A549 (cell line): Measurements from ENCODE around the gene FARP2. TPM values are rescaled to one million over a fixed set of nuclear protein-coding genes. Genes with fewer than 3 reads are reported as not detected.

Source experiments
- ATAC-seq, 2 experiments: fragments of 200-7000 bp in 1 of 2; fragments of >200 bp in 1 of 2; cut with Nextera tagmentation in 1 of 2; cut with Tn5 transposase in 1 of 2; 3 replicates each; pipeline versions ENCODE4 v1.8.0 to v1.9.1; 2018 to 2020; ENCODE audit warnings: mild to moderate bottlenecking in 1 of 2, moderate library complexity in 1 of 2
- CTCF ChIA-PET: fragments of 300-600 bp; sonication (Branson Sonifier 250); formaldehyde crosslinking; extraction: SDS; loops from one replicate; lab custom pipeline; 2021; ENCODE audit warnings: antibody characterized with exemption, inconsistent platforms; lab: Yijun Ruan, JAX
- POLR2A ChIA-PET: fragments of 350-600 bp; formaldehyde crosslinking; extraction: SDS; loops from one replicate; lab custom pipeline; 2021; ENCODE audit warnings: antibody characterized with exemption, inconsistent platforms; lab: Yijun Ruan, JAX
- DNase-seq, 2 experiments: peaks; one replicate each; pipeline versions ENCODE4 v3.0.0 to v3.0.0-alpha.2; 2011 to 2016; ENCODE audit warnings: low read depth in 1 of 2, low spot score in 1 of 2
- FAIRE-seq: peaks from 2 replicates; lab custom pipeline; 2011; peaks lifted over from hg19 to GRCh38; lab: Jason Lieb, UNC
- H3K27ac ChIP-seq, 2 experiments: fragments of >200 bp; sonication (Bioruptor Twin); formaldehyde crosslinking; 3 replicates each; pipeline ENCODE4 v1.5.1; 2016 to 2017
- H3K4me1 ChIP-seq: fragments of >200 bp; sonication (Bioruptor Twin); formaldehyde crosslinking; 3 replicates; pipeline ENCODE4 v1.6.1; 2016
- H3K4me2 ChIP-seq: fragments of >200 bp; sonication (Bioruptor Twin); formaldehyde crosslinking; 3 replicates; pipeline ENCODE4 v1.6.1; 2016
- H3K4me3 ChIP-seq: fragments of >200 bp; sonication (Bioruptor Twin); formaldehyde crosslinking; 3 replicates; pipeline ENCODE4 v1.5.1; 2016
- H3K9me3 ChIP-seq: fragments of >200 bp; sonication (Bioruptor Twin); formaldehyde crosslinking; 3 replicates; pipeline ENCODE4 v1.6.1; 2016
- BCL3 ChIP-seq: fragments of >200 bp; sonication (Bioruptor Twin); formaldehyde crosslinking; IDR thresholded peaks from 3 replicates; pipeline ENCODE4 v1.6.1; 2016
- CBX2 ChIP-seq: fragments of 200-600 bp; sonication (generic); IDR thresholded peaks from 2 replicates; pipeline ENCODE4 v1.6.1; 2016; ENCODE audit warnings: low read depth, mild to moderate bottlenecking, borderline replicate concordance
- CBX8 ChIP-seq: fragments of 200-600 bp; sonication (generic); IDR thresholded peaks from 2 replicates; pipeline ENCODE4 v1.6.1; 2016
- CEBPB ChIP-seq, 2 experiments: fragments of >200 bp in 1 of 2; sonication (Bioruptor Twin) in 1 of 2; formaldehyde crosslinking in 1 of 2; IDR thresholded peaks; 2 replicates each; pipeline ENCODE4 v1.6.1; 2012 to 2016
- CHD4 ChIP-seq: fragments of 200-600 bp; sonication (generic); IDR thresholded peaks from 2 replicates; pipeline ENCODE4 v1.6.1; 2016; ENCODE audit warnings: antibody characterized with exemption, mild to moderate bottlenecking, borderline replicate concordance
- EHF ChIP-seq: fragments of 250-450 bp; sonication (Bioruptor Pico); IDR thresholded peaks from 2 replicates; pipeline ENCODE4 v1.5.0; 2020; ENCODE audit warnings: mild to moderate bottlenecking
- EP300 ChIP-seq, 2 experiments: fragments of >200 bp; sonication (Bioruptor Twin); formaldehyde crosslinking; IDR thresholded peaks; 2 replicates in 1 of 2; 3 replicates in 1 of 2; pipeline ENCODE4 v1.6.1; 2016 to 2017
- HOXA7 ChIP-seq: fragments of 250-450 bp; sonication (Bioruptor Pico); IDR thresholded peaks from 2 replicates; pipeline ENCODE4 v1.5.0; 2020; ENCODE audit warnings: mild to moderate bottlenecking, moderate library complexity
- KDM5A ChIP-seq: fragments of 200-600 bp; sonication (generic); IDR thresholded peaks from 2 replicates; pipeline ENCODE4 v1.6.1; 2016; ENCODE audit warnings: antibody characterized with exemption, mild to moderate bottlenecking
- MAZ ChIP-seq: fragments of 150-350 bp; IDR thresholded peaks from 2 replicates; pipeline ENCODE4 v1.6.1; 2014; ENCODE audit warnings: antibody characterized with exemption, low read depth, low read length, borderline replicate concordance
- NFE2L2 ChIP-seq: fragments of 150-350 bp; conservative IDR thresholded peaks from 2 replicates; pipeline ENCODE4 v1.6.1; 2014; ENCODE audit warnings: low read length
- NPAS2 ChIP-seq: fragments of 250-450 bp; sonication (Bioruptor Pico); IDR thresholded peaks from 2 replicates; pipeline ENCODE4 v1.8.0; 2022; ENCODE audit warnings: mild to moderate bottlenecking, moderate library complexity, borderline replicate concordance
- PBX3 ChIP-seq: IDR thresholded peaks from 2 replicates; pipeline ENCODE4 v1.6.1; 2012
- POLR2A ChIP-seq: IDR thresholded peaks from 2 replicates; pipeline ENCODE4 v1.6.1; 2012; ENCODE audit warnings: mild to moderate bottlenecking, low read length
- RCOR1 ChIP-seq: fragments of 150-350 bp; IDR thresholded peaks from 2 replicates; pipeline ENCODE4 v1.6.1; 2014; ENCODE audit warnings: antibody characterized with exemption, low read length, low read depth
- REST ChIP-seq: fragments of 200-600 bp; sonication (generic); IDR thresholded peaks from 2 replicates; pipeline ENCODE4 v1.6.1; 2016; ENCODE audit warnings: antibody characterized with exemption, mild to moderate bottlenecking, moderate library complexity
- RFX5 ChIP-seq: fragments of 450-650 bp; IDR thresholded peaks from 2 replicates; pipeline ENCODE4 v1.7.1; 2014; ENCODE audit warnings: antibody characterized with exemption, mild to moderate bottlenecking, moderate library complexity
- RNF2 ChIP-seq: fragments of 200-600 bp; sonication (generic); IDR thresholded peaks from 2 replicates; pipeline ENCODE4 v1.6.1; 2016; ENCODE audit warnings: low read depth, mild to moderate bottlenecking, antibody characterized with exemption, moderate library complexity, borderline replicate concordance
- TFCP2L1 ChIP-seq: fragments of 250-450 bp; sonication (Bioruptor Pico); IDR thresholded peaks from 2 replicates; pipeline ENCODE4 v1.5.0; 2021; ENCODE audit warnings: mild to moderate bottlenecking
- TP53 ChIP-seq: fragments of 250-450 bp; sonication (Bioruptor Pico); IDR thresholded peaks from 2 replicates; pipeline ENCODE4 v1.5.0; 2021; ENCODE audit warnings: mild to moderate bottlenecking, moderate library complexity
- ZC3H11A ChIP-seq: fragments of 450-650 bp; IDR thresholded peaks from 2 replicates; pipeline ENCODE4 v1.6.1; 2014; ENCODE audit warnings: antibody characterized with exemption, mild to moderate bottlenecking
- ZNF302 ChIP-seq: fragments of 250-450 bp; sonication (Bioruptor Pico); IDR thresholded peaks from 2 replicates; pipeline ENCODE4 v1.9.0; 2021; ENCODE audit warnings: inconsistent platforms, mild to moderate bottlenecking, moderate library complexity
- ZSCAN20 ChIP-seq: fragments of 250-450 bp; sonication (Bioruptor Pico); IDR thresholded peaks from 2 replicates; pipeline ENCODE4 v1.8.0; 2022; ENCODE audit warnings: mild to moderate bottlenecking, moderate library complexity
- WGBS: methylation state at CpG from one replicate; pipeline ENCODE4 v1.1.6; 2017; ENCODE audit errors: missing lambda C conversion rate; 5-methylcytosine and 5-hydroxymethylcytosine counted together
- polyA plus RNA-seq, 4 experiments: library from polyadenylated mRNA; depleted of rRNA in 3 of 4; stranded (reverse); fragments of >200 nt; fragmentation: RNase III in 1 of 4; extraction: RNeasy Plus Mini Kit Qiagen cat#74134 plus additional on column Dnase treatment in 1 of 4; gene quantifications; 2 replicates in 3 of 4; 3 replicates in 1 of 4; pipeline ENCODE4 v1.2.3, GENCODE V29; 2011 to 2017
- TF ChIP-seq, protein P1 (sequence below): fragments of >200 bp; sonication (Bioruptor Twin); formaldehyde crosslinking; IDR thresholded peaks from 3 replicates; pipeline ENCODE4 v1.5.1; 2016

The FARP2 gene
- polyA plus RNA-seq, 2 of the 4 experiments (the other 2 are of a cell fraction) = 17.0 to 29.1 TPM

DNA sequence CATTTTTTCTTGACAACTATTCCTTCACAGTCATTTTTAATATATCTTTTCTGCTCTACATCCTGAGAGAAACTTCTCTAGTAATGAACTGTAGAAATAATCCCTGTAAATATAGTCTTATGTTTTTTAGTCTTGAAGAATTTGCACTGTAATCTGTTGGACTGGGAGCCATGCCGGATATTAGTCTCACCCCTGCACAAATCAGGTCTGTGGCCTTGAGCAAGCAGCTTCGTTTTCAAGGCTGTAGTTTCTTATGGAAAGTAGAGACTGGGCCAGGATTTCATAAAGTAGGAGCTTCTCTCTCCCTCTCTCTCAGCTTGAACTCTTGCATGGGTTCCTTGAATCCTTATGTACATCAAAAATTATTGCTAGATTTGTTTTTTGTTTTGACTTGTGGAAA, 8.7 kb downstream of the FARP2 start:
- no peak overlapping the region for H3K27ac ChIP-seq
- POLR2A ChIA-PET = no interaction called here

GRCh38 chr2:241366678-241367077, 10.6 kb downstream of the FARP2 start:
- TF ChIP-seq RNF2 (no peak), ZNF302 (CRISPR knock-in tag) (no peak), CHD4 (no peak), EHF (CRISPR knock-in tag) (no peak), RFX5 (no peak), REST (no peak), POLR2A (no peak), CBX2 (no peak), ZSCAN20 (no peak), CEBPB (IDR thresholded peaks at IDR 0.05) (no peak), NPAS2 (no peak), ZC3H11A (no peak)
- TF ChIP-seq, protein P1, sequence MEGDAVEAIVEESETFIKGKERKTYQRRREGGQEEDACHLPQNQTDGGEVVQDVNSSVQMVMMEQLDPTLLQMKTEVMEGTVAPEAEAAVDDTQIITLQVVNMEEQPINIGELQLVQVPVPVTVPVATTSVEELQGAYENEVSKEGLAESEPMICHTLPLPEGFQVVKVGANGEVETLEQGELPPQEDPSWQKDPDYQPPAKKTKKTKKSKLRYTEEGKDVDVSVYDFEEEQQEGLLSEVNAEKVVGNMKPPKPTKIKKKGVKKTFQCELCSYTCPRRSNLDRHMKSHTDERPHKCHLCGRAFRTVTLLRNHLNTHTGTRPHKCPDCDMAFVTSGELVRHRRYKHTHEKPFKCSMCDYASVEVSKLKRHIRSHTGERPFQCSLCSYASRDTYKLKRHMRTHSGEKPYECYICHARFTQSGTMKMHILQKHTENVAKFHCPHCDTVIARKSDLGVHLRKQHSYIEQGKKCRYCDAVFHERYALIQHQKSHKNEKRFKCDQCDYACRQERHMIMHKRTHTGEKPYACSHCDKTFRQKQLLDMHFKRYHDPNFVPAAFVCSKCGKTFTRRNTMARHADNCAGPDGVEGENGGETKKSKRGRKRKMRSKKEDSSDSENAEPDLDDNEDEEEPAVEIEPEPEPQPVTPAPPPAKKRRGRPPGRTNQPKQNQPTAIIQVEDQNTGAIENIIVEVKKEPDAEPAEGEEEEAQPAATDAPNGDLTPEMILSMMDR = no peak
- Histone ChIP-seq H3K4me3 (no peak overlapping the region), H3K27ac (no peak overlapping the region), H3K9me3 (no peaks in the 10 kb centered on the region), H3K4me1 (peaks cover 10% of the 10 kb centered on the region), H3K4me2 (no peak overlapping the region)
- 89% methylated on average over 2 of the region's 2 CpGs for WGBS
- ATAC-seq (no peak), DNase-seq (no peak), FAIRE-seq (no peak)
- POLR2A ChIA-PET = no interaction called here
- CTCF ChIA-PET = interaction anchor here (0.7 kb wide), 1 partner anchor 9 kb away, joined by 3 read pairs; no protein-coding TSS in a partner anchor

More for the DNA sequence above, 8.7 kb downstream of the FARP2 start:
- Histone ChIP-seq H3K9me3 (no peaks in the 10 kb centered on the region), H3K4me3 (no peak overlapping the region), H3K4me1 (peaks cover 13% of the 10 kb centered on the region), H3K4me2 (no peak overlapping the region)
- CTCF ChIA-PET = interaction anchor here (0.5 kb wide), 1 partner anchor 519 kb away, joined by 3 read pairs; no protein-coding TSS in a partner anchor
- WGBS = 74% methylated on average over 2 of the region's 2 CpGs
- DNase-seq (no peak), ATAC-seq (no peak), FAIRE-seq (no peak)
- TF ChIP-seq KDM5A = no peak
- no peak for TF ChIP-seq EP300 (IDR thresholded peaks at IDR 0.05)
- TF ChIP-seq RCOR1 = no peak
- TF ChIP-seq BCL3 = no peak
- TF ChIP-seq TFCP2L1 (CRISPR knock-in tag) = no peak
- no peak for TF ChIP-seq ZC3H11A
- no peak for TF ChIP-seq NFE2L2
- no peak for TF ChIP-seq RFX5
- TF ChIP-seq TP53 (CRISPR knock-in tag) = no peak
- no peak for TF ChIP-seq PBX3
- TF ChIP-seq MAZ = no peak
- no peak for TF ChIP-seq HOXA7 (CRISPR knock-in tag)
- no peak for TF ChIP-seq CBX8
